ENCODE measurements around the gene VNN1. TPM values are rescaled to one million over a fixed set of nuclear protein-coding genes. Genes with fewer than 3 reads are reported as not detected.

The VNN1 gene
- total RNA-seq, 1 donor from 2014 or later: not detected

GRCh38 chr6:132693478-132693877 lies 20.4 kb downstream of the VNN1 start:
- no peak for TF ChIP-seq CTCF (IDR thresholded peaks at IDR 0.05; ENCODE audit: insufficient read depth, low read length, severe bottlenecking)
- FAIRE-seq (no peak), DNase-seq (ENCODE audit: low read depth) (no peak)
- H3K36me3 ChIP-seq (ENCODE audit: control insufficient read depth, insufficient read depth, low read length): no peaks in the 10 kb centered on the region
- H3K27me3 ChIP-seq (ENCODE audit: control insufficient read depth, insufficient read depth, low read length): no peaks in the 10 kb centered on the region
- no peak overlapping the region for H3K4me3 ChIP-seq (ENCODE audit: low read depth, low read length)

- no peak for FAIRE-seq
- DNase-seq (ENCODE audit: low read depth): no peak
- no peak for TF ChIP-seq CTCF (IDR thresholded peaks at IDR 0.05; ENCODE audit: insufficient read depth, low read length, severe bottlenecking)
- Histone ChIP-seq H3K27me3 (ENCODE audit: control insufficient read depth, insufficient read depth, low read length) (no peaks in the 10 kb centered on the region), H3K36me3 (ENCODE audit: control insufficient read depth, insufficient read depth, low read length) (no peaks in the 10 kb centered on the region), H3K4me3 (ENCODE audit: low read depth, low read length) (no peak overlapping the region)
Observed at GRCh38 chr6:132690678-132691077, 23.2 kb downstream of the VNN1 start.

DNA sequence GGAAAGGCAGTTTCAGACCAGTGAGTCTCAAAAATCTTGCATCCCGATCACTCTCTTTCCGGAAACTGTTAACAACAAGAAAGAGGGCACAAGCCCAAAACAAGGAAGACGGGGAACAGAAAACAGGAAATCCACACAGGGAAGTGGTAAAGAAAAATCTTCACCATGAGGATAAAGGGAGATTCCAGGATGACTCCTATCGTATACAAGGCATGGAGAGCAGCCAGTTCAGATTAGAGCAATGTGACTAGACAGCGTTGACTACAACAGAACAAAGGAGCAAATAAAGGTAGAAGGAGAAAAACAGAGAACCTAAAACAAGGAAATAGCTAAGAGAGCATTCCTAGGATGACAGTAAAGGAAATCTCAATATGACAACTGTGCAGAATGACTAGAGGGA lies 26.5 kb downstream of the VNN1 start:
- peak; percentile 89 for DNase-seq (ENCODE audit: low read depth)
- FAIRE-seq: no peak
- H3K4me3 ChIP-seq (ENCODE audit: low read depth, low read length): no peak overlapping the region
- no peaks in the 10 kb centered on the region for H3K36me3 ChIP-seq (ENCODE audit: control insufficient read depth, insufficient read depth, low read length)
- no peaks in the 10 kb centered on the region for H3K27me3 ChIP-seq (ENCODE audit: control insufficient read depth, insufficient read depth, low read length)
- no peak for TF ChIP-seq CTCF (IDR thresholded peaks at IDR 0.05; ENCODE audit: insufficient read depth, low read length, severe bottlenecking)

- FAIRE-seq (no peak), DNase-seq (ENCODE audit: low read depth) (no peak)
- no peak for TF ChIP-seq CTCF (IDR thresholded peaks at IDR 0.05; ENCODE audit: insufficient read depth, low read length, severe bottlenecking)
- H3K4me3 ChIP-seq (ENCODE audit: low read depth, low read length): no peak overlapping the region
- no peaks in the 10 kb centered on the region for H3K36me3 ChIP-seq (ENCODE audit: control insufficient read depth, insufficient read depth, low read length)
- H3K27me3 ChIP-seq (ENCODE audit: control insufficient read depth, insufficient read depth, low read length): no peaks in the 10 kb centered on the region
Observed at GRCh38 chr6:132686531-132686930, 27.3 kb downstream of the VNN1 start.

DNA sequence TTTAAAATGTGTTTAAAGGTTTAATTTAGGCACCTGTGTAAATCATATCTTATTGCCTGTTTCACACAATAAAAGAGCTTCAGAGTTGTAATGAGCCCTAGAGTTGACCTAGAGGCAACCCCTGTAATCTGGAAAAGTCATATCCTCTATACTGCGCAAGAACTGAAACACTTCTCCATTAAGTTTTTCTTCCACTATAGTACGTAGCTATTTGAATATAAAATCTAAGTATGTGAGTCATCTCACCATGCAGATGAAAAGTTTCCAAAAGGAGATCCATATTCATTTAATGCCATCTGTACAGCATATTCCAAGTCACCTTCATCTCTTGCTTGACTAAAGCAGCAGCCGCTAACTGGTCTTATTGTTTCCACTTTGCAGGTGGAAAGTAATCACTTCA lies 28.8 kb downstream of the VNN1 start:
- Histone ChIP-seq H3K27me3 (ENCODE audit: control insufficient read depth, insufficient read depth, low read length) (no peaks in the 10 kb centered on the region), H3K36me3 (ENCODE audit: control insufficient read depth, insufficient read depth, low read length) (no peaks in the 10 kb centered on the region), H3K4me3 (ENCODE audit: low read depth, low read length) (no peak overlapping the region)
- TF ChIP-seq CTCF (IDR thresholded peaks at IDR 0.05; ENCODE audit: insufficient read depth, low read length, severe bottlenecking): no peak
- FAIRE-seq (no peak), DNase-seq (ENCODE audit: low read depth) (no peak)

DNA sequence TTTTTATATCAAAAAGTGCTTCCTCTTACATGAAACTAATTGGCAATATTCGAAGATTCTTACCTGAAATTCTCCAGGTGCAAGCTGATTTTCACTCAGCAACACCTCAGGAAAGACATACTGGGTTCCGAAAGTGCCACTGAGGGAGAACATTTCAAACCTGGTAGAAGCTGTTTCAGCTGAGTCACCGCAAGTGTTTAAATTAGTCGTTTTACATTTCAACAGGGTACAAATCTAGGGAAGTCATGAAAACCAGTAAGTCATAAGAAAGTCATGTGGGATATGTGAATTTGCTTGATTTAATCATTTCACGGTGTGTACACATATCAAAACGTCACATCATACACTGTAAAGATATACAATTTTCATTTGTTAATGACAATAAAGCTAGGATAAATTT lies 29.6 kb downstream of the VNN1 start:
- DNase-seq (ENCODE audit: low read depth) (no peak), FAIRE-seq (no peak)
- no peak for TF ChIP-seq CTCF (IDR thresholded peaks at IDR 0.05; ENCODE audit: insufficient read depth, low read length, severe bottlenecking)

More for the DNA sequence above, 29.6 kb downstream of the VNN1 start:
- Histone ChIP-seq H3K27me3 (ENCODE audit: control insufficient read depth, insufficient read depth, low read length) (no peaks in the 10 kb centered on the region), H3K36me3 (ENCODE audit: control insufficient read depth, insufficient read depth, low read length) (no peaks in the 10 kb centered on the region), H3K4me3 (ENCODE audit: low read depth, low read length) (no peak overlapping the region)

Data from bronchial epithelial cell (primary cell).